Stimulated activated CD8-positive, alpha-beta memory T cell treated with anti-CD3 and anti-CD28 coated beads, Interleukin-7, amount 100 ng/mL, for 24 hours (primary cell): ENCODE measurements around the gene SPI1.

Experiments
- DNase-seq: peaks from one replicate; pipeline ENCODE4 v3.0.0-alpha.2; 2020; ENCODE audit warnings: low read depth

Gene SPI1

DNA sequence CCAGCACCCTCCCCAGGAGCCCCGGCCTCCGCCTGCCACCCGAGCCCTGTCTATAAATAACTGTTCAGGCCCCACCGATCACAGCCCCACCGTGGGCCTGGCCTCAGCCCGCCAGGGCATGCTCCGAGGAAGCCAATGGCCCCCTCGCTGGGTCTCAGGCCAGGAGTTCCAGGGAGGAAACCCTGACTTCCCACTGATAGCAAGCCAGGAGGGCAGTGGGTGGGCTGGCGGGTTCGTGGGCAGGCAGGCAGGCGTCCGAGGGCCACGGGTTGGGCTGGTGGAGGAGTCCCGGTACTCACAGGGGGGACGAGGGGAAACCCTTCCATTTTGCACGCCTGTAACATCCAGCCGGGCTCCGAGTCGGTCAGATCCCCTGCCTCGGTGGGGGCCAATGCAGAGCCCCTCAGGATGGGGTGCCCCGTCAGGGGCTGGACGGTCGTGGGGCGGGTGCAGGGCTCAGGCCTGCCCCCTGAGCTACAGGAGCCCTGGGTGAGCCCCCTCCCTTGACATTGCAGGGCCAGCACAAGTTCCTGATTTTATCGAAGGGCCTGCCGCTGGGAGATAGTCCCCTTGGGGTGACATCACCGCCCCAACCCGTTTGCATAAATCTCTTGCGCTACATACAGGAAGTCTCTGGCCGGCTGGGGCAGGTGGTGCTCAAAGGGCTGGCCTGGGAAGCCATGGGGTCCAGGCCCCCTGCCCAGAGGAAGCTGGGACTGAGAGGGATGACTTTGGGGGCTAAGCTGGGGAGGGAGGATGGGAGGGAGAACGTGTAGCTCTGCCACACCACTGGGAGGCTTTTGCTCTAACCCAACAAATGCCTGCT lies at the start of gene SPI1:
TSS of gene SPI1 (minus strand) at position 538 of the 826 bp plus-strand sequence. CDS start at position 344, 194 bp downstream.
- DNase-seq, result no peak

DNA sequence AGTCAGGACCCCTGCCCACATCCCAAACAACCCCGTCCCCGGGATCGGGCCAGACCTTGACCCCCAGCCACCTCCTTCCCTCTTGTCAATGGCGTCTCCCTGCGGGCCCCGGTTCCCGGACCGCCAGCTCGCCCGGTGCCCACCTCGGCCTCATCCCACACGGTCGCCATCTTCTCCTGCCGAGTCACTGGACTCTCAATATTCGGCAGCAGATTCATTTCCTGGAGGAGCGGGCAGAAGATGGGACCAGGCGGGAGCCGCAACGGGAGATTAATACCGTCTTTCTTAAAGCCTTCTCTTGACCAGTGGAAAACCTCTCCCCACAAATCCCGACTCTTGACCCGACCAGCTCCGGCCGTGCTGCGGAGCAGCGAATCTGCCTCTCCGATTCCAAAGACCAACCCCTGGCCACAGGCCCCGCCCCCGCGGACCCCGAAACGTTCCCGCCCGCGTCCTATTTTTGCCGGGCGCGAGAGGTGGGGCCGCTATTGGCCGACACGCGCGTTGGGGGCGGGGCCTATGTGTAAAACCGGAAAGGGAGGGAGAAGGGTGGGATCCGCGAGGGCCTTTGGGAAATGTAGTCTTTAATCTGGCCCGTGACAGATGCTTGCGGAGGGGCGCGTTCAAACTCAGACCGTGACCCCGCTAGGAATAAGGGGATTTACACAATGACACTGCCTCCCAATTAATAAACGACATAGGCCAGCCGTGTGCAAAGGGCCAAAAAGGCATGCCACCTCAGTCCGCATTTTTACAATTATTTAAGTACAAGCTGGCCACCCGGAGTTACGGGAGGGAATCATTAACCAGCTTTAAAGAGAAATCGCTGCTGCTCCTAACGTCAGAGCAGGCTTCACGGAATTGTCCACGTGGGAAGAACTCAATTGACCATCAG lies 48.0 kb upstream of the SPI1 start, which contains the start of gene PSMC3:
TSS of gene PSMC3 (minus strand) at position 378 of the 895 bp plus-strand sequence. CDS start at position 218, 160 bp downstream.
- peak; percentile 98 for DNase-seq

DNA sequence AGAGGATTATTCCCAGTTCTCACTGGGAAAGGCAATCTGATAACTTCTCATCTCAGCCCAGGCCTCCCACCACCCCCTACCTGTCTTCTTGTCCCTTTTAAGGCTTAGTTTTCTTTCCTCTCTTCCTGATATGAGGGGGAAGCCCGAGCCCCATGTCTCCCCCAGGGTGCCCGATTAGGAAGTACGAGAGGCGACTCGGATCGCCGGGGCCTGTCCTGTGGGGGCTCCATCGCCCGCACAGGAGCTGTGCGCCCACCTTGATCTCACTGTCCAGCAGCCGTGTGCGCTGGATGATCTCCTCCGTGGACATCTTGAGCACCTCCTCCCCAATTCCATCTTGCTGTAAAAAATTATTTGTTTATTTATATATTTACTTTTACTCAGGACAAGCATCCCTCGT lies 47.3 kb upstream of the SPI1 start:
- no peak for DNase-seq

DNA sequence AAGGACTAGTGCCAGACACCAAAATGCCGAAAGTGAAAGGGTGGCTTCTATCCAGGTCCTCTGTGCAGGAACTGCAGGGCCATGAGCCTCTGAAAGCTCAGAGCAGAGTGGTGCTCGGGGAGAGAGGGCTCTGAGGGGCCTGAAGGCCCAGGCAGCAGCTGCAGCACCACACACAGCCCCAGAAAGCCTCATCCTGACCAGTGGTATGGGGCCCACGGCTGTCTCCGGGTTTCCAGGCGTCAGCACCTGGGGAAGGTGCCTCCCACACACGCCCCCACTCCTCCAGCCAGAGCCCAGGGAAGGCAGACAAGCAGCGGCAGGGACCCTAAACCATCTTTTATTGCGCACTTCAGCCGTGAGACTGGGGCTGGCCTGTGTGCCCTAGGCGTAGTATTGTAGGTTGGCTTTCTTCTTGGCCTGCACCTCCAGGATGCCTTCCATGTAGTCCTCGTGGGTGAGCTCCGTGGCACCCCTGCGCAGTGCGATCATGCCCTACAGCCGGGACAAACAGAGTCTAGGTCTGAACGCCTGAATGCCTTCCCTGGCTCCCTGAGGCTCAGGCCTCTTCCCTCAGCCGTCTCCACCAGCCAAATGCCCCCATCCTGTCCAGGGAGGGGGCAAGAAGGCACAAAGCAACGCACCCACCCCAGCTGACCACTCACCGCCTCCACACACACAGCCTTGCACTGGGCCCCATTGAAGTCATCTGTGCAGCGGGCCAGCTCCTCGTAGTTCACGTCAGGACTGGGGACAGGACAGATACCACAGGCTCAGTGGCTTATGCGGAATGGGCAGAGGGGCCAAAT lies 40.3 kb upstream of the SPI1 start:
- no peak for DNase-seq

DNA sequence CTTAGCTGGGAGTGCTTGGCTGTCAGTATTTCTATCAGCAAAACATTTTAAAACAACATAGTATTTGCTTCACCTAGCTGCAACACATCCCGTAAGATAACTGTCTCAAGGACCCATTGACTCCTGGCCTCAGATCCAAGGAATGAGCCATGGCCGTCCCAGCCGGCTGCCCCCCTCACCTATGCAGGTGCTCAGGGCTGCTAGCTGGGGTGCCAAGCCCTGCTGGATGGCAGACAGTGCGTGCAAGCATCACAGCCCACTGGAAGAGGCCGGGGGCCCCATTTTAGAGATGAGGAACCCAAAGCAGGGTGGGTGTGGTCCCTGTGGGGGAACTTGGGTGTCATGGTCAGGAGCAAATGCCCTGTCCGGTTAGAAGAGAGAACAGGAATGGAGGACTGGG lies 39.4 kb upstream of the SPI1 start:
- DNase-seq, result no peak

DNA sequence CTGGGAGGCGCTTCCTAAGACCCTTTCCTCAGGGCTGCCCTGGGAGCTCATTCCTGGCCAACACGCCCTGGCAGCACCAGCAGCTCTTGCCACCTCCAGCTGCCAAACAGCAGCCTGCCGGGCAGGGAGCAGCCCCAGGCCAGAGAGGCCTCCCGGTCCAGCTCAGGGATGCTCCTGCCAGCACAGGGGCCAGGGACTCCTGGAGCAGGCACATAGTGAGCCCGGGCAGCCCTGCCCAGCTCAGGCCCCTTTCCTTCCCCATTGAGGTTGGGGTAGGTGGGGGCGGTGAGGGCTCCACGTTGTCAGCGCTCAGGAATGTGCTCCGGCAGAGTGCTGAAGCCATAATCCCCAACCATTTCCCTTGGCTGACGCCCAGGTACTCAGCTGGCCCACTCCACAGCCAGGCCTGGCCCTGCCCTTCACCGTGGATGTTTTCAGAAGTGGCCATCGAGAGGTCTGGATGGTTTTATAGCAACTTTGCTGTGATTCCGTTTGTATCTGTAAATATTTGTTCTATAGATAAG lies 37.7 kb upstream of the SPI1 start:
- no peak for DNase-seq

DNA sequence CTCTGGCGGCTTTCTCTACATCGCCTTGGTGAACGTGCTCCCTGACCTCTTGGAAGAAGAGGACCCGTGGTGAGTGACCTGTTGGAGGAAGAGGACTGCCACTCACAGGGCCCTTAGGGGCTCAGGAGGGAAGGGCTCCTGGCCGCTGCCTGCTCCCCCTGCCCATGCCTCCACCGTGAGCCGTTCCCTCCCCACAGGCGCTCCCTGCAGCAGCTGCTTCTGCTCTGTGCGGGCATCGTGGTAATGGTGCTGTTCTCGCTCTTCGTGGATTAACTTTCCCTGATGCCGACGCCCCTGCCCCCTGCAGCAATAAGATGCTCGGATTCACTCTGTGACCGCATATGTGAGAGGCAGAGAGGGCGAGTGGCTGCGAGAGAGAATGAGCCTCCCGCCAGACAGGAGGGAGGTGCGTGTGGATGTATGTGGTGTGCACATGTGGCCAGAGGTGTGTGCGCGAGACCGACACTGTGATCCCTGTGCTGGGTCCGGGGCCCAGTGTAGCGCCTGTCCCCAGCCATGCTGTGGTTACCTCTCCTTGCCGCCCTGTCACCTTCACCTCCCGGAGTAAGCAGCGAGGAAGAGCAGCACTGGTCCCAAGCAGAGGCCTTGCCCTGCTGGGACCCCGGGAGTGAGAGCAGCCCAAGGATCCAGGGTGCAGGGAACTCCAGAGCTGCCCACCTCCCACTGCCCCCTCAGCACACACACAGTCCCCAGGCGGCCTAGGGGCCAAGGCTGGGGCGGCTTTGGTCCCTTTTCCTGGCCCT lies 36.9 kb upstream of the SPI1 start:
- no peak for DNase-seq

DNA sequence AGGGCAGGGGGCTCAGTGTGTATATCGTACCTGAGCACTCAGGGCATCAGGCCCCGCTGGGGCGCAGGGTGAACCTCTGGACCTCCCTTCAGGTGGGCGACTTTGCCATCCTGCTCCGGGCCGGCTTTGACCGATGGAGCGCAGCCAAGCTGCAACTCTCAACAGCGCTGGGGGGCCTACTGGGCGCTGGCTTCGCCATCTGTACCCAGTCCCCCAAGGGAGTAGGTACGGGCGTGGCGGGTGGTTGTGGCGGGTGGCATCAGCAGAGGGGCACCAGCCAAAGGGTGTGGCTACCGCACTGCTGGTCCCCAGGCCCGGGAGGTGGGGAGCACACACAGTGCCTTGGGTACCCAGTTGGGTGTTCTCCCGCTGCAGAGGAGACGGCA lies 36.3 kb upstream of the SPI1 start:
- DNase-seq, result no peak

DNA sequence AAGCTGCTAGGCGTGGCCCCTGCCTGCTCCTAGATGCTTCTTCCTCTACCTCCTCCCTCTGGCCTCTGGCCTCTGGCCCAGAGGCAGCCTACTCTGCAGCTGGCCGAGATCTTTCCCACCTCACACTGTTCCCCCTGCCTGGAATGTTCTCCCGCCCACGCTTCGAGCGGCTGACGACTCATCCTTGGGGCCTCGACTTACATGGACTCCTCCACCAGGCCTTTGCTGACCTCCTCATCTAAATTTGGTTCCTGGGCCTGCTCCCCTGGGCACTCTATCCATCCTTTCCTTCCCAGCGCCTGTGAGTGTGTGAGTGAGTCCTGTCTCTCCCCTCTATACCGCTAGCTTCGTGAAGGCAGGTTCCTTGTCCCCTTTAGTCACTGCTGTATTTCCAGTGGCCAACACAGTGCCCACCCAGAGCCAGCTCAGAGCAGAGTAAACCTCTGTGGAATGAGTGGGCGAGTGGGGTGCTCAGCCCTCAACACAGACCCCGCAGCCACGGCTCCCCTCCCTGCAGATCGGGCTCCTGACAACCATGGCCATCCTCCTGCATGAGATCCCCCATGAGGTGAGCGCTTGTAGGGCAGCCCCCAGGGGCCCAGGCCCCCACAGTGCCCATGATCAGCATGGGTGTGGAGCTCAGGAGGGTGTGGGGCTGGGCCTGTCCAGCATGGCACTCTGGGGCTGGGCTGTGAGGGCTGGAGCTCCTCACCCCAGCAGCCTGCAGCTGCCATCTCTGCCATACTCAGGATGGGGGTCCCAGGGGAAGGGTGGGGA lies 35.7 kb upstream of the SPI1 start:
- no peak for DNase-seq

DNA sequence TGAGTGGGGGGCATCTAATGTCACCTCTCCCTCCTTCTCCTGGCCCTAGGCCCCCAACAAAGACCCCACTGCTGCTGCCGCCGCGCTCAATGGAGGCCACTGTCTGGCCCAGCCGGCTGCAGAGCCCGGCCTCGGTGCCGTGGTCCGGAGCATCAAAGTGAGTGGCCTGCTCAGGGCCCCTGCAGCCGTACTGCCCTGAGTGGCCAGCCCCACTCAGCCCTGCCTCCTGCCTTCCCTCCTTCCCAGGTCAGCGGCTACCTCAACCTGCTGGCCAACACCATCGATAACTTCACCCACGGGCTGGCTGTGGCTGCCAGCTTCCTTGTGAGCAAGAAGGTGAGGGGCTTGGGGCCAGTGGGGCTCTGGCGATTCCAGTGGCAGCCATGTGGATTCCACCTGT lies 35.0 kb upstream of the SPI1 start:
- DNase-seq, result no peak

DNA sequence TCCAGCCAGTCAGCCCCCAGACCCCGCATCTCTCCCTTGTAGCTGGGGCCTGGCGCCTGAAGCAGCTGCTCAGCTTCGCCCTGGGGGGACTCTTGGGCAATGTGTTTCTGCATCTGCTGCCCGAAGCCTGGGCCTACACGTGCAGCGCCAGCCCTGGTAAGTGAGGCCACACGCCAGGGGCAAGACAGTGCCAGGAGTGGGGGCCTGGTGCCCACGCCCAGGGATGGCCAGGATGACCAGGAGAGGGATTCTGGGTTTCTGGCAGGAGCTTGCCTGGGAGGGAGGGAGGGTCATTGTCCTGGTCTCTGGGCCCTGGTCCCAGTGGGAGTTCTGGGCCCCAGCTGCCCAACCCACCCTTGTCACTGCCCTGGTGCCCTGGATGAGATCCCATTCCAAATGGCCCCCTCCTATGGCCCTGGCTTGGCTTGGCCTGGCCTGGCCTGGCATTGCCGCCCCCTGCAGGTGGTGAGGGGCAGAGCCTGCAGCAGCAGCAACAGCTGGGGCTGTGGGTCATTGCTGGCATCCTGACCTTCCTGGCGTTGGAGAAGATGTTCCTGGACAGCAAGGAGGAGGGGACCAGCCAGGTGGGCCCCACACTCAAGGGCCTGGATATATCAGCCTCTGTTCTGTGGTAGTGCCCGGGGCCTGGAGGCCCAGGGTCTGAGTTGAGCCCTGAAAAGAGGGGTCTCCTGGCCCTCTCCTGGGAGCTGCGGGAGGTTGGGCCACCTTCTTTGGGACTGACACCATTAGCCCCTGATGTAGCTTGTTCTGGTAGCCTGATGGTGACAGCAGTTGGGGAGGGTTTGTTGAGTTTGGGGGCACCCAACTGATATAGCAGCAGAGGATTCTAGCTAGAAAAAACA lies 33.8 kb upstream of the SPI1 start:
- DNase-seq, result no peak

DNA sequence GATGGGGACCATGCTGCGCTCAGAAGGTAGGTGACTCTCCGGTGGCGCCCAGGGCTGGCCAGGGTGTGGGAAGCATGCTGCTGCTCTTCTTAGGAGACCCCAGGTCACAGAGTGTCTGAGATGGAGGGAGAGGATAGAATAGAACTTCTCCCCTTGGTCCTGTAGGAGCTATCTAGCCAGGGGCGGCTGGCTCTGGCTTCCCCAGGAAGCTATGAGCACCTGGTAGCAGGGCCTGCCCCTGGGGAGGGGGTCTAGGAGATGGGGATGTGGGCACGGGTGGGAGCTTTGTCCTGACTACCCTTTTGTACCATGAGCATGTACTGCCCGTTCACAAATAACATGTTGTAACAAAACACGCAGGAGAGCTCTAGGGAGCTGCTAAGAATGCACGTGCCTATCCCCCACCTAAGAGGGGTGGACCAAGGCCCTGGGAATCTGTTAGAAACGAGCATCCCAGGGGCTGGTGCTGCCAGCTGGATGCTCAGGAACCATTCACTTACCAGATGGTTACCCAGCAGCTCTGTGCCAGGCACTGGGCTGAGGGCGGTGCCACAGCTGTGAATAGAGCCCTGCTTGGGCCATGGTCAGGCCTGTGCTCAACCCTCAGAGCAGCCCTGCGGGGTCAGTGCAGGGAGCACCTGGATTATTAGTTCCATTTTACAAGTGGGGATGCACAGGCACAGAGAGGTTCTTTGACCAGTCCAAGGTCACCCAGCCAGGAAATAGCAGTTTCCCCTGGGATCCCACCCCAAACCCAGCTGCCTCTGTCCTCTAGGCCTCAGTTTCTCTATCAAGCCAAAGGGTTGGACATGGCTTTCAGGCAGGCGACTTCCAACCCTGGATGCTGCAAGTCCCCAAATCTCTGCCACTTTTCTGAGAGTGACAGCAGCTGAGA lies 32.3 kb upstream of the SPI1 start:
- DNase-seq, result no peak

DNA sequence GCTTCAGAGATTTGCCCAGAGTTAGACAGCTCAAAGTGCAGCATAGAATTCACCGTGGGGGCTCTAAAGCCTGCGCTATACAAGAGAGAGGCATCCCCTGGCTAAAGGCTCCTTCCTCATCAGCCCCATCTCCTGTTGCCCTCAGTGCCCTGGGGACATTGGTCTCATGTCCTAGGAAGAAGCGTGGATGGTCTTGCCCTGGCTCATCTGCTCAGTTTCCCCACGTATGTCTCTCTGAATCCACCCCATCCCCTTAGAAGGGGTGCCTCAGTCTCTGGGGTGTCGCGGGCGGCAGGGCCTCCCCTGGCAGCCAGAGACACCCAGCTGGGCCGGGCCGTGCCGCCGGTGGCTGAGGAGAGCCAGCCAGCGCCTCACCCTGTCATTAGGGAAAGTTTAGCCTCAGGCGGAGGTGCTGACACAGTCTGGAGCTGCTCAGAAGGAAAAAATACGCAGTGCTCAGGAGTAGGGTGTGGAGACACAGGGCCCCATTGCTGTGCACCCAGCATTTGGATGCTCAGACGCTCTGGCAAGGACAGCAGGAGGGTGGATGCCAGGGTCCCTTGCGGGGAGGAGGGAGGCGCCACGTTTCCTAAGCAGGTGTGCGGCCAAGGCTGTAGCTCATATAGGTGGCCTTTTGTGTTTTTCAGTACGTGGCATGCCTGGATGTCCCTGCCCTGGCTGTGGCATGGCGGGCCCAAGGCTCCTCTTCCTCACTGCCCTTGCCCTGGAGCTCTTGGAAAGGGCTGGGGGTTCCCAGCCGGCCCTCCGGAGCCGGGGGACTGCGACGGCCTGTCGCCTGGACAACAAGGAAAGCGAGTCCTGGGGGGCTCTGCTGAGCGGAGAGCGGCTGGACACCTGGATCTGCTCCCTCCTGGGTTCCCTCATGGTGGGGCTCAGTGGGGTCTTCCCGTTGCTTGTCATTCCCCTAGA lies 31.4 kb upstream of the SPI1 start:
- no peak for DNase-seq

DNA sequence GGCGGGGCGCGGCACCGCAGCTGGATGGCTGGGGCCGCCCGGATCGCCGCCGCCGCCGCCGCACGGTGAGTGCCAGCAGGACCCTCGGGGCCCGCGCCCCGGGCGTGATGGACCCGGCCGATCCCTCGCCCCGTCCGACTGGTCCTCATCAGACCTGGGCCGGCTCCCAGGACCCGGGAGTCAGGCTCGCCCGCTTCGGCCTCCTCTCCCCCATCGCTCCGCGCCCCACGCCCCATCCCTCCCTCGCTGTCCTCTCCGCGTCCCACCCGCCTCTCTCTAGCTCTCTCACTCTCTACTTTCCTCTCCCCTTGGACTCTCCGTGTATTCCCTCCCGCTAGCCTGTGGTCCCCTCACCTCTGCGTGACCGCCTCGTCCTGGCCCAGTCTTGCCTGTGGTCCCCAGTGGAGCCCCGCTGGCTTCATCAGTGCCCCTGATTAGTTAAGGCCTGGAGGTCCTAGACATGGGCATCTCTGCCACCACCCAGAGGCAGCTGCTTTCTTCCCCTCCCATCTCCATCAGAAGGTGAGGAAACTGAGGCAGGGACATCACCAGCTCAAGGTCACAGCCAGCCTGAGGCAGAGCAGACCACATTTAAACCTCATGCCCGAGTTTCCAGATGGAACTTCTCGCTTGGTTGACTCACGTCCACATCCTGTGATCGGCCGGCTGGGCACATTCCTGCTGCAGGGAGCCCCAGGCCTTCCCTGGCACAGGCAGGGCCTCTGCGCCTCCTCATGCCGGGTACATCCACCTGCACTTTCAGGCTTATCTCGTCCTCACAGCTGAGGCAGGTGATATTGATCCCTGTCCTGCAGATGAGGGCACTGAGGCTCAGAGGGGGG lies 30.5 kb upstream of the SPI1 start:
- no peak for DNase-seq

DNA sequence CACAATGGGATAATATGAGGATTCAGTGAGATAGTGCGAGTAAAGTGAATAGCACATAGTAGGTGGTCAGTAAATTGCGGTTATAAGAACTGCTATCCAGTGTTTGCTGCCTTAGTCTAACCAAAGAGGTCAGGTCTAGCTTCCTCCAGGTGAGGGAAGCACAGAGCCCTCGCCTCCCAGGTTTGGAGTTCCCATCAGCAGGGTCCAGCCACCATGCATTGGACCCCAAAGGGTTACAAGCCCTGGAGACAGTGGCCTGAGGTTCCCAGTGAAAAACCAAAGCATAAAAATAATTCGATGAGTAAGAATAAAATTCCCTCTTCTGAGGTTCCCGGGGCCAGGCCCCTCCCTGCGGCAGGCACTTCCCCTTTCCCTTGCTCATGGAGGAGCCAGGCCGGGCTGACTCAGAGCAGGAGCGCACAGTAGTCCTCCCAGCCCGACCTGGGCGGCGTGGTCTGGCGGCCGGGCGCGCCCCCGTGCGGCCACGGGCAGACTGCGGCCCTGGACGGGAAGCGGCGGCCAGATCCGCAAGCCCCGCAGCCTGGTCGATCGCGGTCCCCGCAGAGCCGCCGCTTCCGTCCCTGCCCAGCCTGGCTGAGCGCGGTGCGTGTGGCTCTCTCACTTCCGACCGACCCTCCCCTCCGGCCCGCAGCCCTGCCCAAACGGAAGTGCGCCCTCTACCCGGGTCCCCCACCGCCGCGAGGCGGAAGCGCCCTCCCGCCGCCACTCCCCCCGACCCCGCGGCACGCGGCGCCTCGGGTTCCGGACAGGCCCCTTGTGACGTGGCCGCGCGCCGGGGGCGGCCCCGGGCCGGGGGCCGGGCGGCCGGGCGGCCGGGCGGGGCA lies 29.6 kb upstream of the SPI1 start, which contains the start of gene SLC39A13:
TSS of gene SLC39A13 (plus strand) at position 845 of the 845 bp plus-strand sequence. CDS start 1,505 bp downstream, outside the sequence.
- peak; percentile 77 for DNase-seq
